H1 (cell line): ENCODE data around the gene BLOC1S4. TPM values are rescaled to one million over a fixed set of nuclear protein-coding genes. Genes with fewer than 3 reads are reported as not detected.

Source experiments
- CTCF ChIA-PET: fragments of 300-600 bp; sonication (Branson Sonifier 250); formaldehyde crosslinking; loops from one replicate; lab custom pipeline; 2021; ENCODE audit not compliant: partially characterized antibody; lab: Charles Lee
- POLR2A ChIA-PET: fragments of 300-600 bp; sonication (Branson Sonifier 250); formaldehyde crosslinking; loops from one replicate; lab custom pipeline; 2021; ENCODE audit warnings: inconsistent platforms; ENCODE audit not compliant: partially characterized antibody; lab: Charles Lee
- DNase-seq, 2 experiments: peaks; one replicate each; pipeline versions ENCODE4 v3.0.0 to v3.0.0-alpha.2; 2010 to 2022; ENCODE audit warnings: low spot score in 2 of 2, low read depth in 1 of 2, mixed read lengths in 1 of 2
- FAIRE-seq: peaks from 2 replicates; lab custom pipeline; 2011; peaks lifted over from hg19 to GRCh38; lab: Jason Lieb, UNC
- H2AFZ ChIP-seq: 2 replicates; pipeline ENCODE4 v1.8.1; 2012; ENCODE audit warnings: low read length, inconsistent platforms
- H2AK5ac ChIP-seq: 2 replicates; pipeline ENCODE4 v1.6.1; 2013; ENCODE audit warnings: low read depth, low read length
- H2BK120ac ChIP-seq: replicated peaks from 2 replicates; pipeline ENCODE3; 2013; ENCODE audit warnings: low read depth, low read length, inconsistent platforms
- H2BK12ac ChIP-seq: 2 replicates; pipeline ENCODE4 v1.6.1; 2013; ENCODE audit warnings: low read depth, low read length
- H2BK15ac ChIP-seq: 2 replicates; pipeline ENCODE4 v1.6.1; 2013; ENCODE audit warnings: low read length
- H2BK20ac ChIP-seq: 2 replicates; pipeline ENCODE4 v1.6.1; 2013; ENCODE audit warnings: low read length
- H2BK5ac ChIP-seq: 2 replicates; pipeline ENCODE4 v1.6.1; 2013; ENCODE audit warnings: low read depth, low read length
- H3K14ac ChIP-seq: 2 replicates; pipeline ENCODE4 v1.6.1; 2013; ENCODE audit warnings: inconsistent platforms; ENCODE audit not compliant: insufficient read length
- H3K18ac ChIP-seq: 2 replicates; pipeline ENCODE4 v1.6.1; 2013; ENCODE audit warnings: low read length; ENCODE audit errors: extremely low read depth
- H3K23ac ChIP-seq: 2 replicates; pipeline ENCODE4 v1.6.1; 2013; ENCODE audit warnings: inconsistent platforms; ENCODE audit not compliant: insufficient read length
- H3K23me2 ChIP-seq: 2 replicates; pipeline ENCODE4 v1.6.1; 2013; ENCODE audit warnings: low read depth, low read length
- H3K27ac ChIP-seq: 2 replicates; pipeline ENCODE4 v1.6.1; 2011; ENCODE audit warnings: low read depth, low read length, inconsistent platforms
- H3K27me3 ChIP-seq, 4 experiments: replicated peaks in 1 of 4; 1 replicate in 1 of 4; 2 replicates in 3 of 4; pipeline versions ENCODE4 v1.6.1 to v1.8.1; 2011 to 2013; ENCODE audit warnings: low read length in 3 of 4, mild to moderate bottlenecking in 3 of 4, inconsistent platforms in 2 of 4, mixed read lengths in 2 of 4, moderate library complexity in 1 of 4; ENCODE audit not compliant: control insufficient read depth in 3 of 4, insufficient read depth in 3 of 4; ENCODE audit errors: extremely low read depth in 1 of 4
- H3K36me3 ChIP-seq, 4 experiments: 2 replicates each; pipeline versions ENCODE4 v1.6.1 to v1.8.1; 2011 to 2013; ENCODE audit warnings: mild to moderate bottlenecking in 4 of 4, low read length in 3 of 4, moderate library complexity in 2 of 4, control low read depth in 1 of 4, inconsistent platforms in 1 of 4; ENCODE audit not compliant: insufficient read depth in 4 of 4, control insufficient read depth in 2 of 4
- H3K4ac ChIP-seq: replicated peaks from 2 replicates; pipeline ENCODE3; 2013; ENCODE audit warnings: low read length, low read depth, mixed read lengths, inconsistent platforms; ENCODE audit not compliant: insufficient read length
- H3K4me1 ChIP-seq, 4 experiments: replicated peaks in 1 of 4; 1 replicate in 1 of 4; 2 replicates in 3 of 4; pipeline versions ENCODE4 v1.6.1 to v1.8.1; 2011 to 2013; ENCODE audit warnings: low read length in 3 of 4, inconsistent platforms in 2 of 4, mixed read lengths in 1 of 4; ENCODE audit not compliant: insufficient read depth in 4 of 4, control insufficient read depth in 3 of 4
- H3K4me2 ChIP-seq, 2 experiments: 2 replicates each; pipeline versions ENCODE4 v1.6.1 to v1.8.1; 2011 to 2013; ENCODE audit warnings: low read depth in 2 of 2, low read length in 2 of 2, control low read depth in 1 of 2, inconsistent platforms in 1 of 2, mild to moderate bottlenecking in 1 of 2; ENCODE audit not compliant: insufficient read depth in 1 of 2
- H3K4me3 ChIP-seq, 4 experiments: fragments of 200-600, 300-600 bp in 1 of 4; sonication (generic), shearing (Covaris generic), sonication (Bioruptor Twin) in 1 of 4; 2 replicates each; pipeline versions ENCODE4 v1.5.1 to v1.8.1; 2011 to 2016; ENCODE audit warnings: low read length in 4 of 4, low read depth in 3 of 4, control low read depth in 2 of 4, inconsistent platforms in 2 of 4, mild to moderate bottlenecking in 2 of 4, mixed read lengths in 1 of 4, moderate library complexity in 1 of 4; ENCODE audit not compliant: insufficient read depth in 2 of 4; ENCODE audit errors: extremely low read depth in 1 of 4
- H3K56ac ChIP-seq: replicated peaks from 2 replicates; pipeline ENCODE3; 2013; ENCODE audit warnings: low read depth, mild to moderate bottlenecking, mixed read lengths, low read length, inconsistent platforms; ENCODE audit not compliant: insufficient read length
- H3K79me1 ChIP-seq: 2 replicates; pipeline ENCODE4 v1.6.1; 2013; ENCODE audit warnings: low read depth, low read length, control low read depth
- H3K79me2 ChIP-seq, 2 experiments: 2 replicates each; pipeline versions ENCODE4 v1.6.1 to v1.8.1; 2012 to 2013; ENCODE audit warnings: low read length in 2 of 2, mild to moderate bottlenecking in 2 of 2, inconsistent platforms in 1 of 2; ENCODE audit not compliant: insufficient read depth in 2 of 2, control insufficient read depth in 1 of 2
- H3K9ac ChIP-seq, 4 experiments: replicated peaks in 1 of 4; 1 replicate in 1 of 4; 2 replicates in 3 of 4; pipeline versions ENCODE4 v1.6.1 to v1.8.1; 2011 to 2013; ENCODE audit warnings: low read depth in 3 of 4, low read length in 3 of 4, control low read depth in 2 of 4, mild to moderate bottlenecking in 2 of 4, moderate library complexity in 2 of 4, inconsistent platforms in 1 of 4; ENCODE audit errors: extremely low read depth in 1 of 4
- H3K9me3 ChIP-seq, 2 experiments: 2 replicates each; pipeline versions ENCODE4 v1.6.1 to v1.8.1; 2012 to 2013; ENCODE audit warnings: mild to moderate bottlenecking in 2 of 2, moderate library complexity in 2 of 2, control low read depth in 1 of 2, inconsistent platforms in 1 of 2, low read depth in 1 of 2, low read length in 1 of 2, mixed read lengths in 1 of 2; ENCODE audit not compliant: insufficient read depth in 2 of 2
- H4K20me1 ChIP-seq, 2 experiments: replicated peaks in 1 of 2; 2 replicates each; pipeline versions ENCODE3 to v1.8.1; 2011 to 2013; ENCODE audit warnings: inconsistent platforms in 2 of 2, low read length in 2 of 2, mild to moderate bottlenecking in 1 of 2; ENCODE audit not compliant: insufficient read depth in 2 of 2, control insufficient read depth in 1 of 2
- H4K5ac ChIP-seq: 2 replicates; pipeline ENCODE4 v1.6.1; 2013; ENCODE audit warnings: low read length, low read depth, mixed read lengths, inconsistent platforms; ENCODE audit not compliant: insufficient read length
- H4K8ac ChIP-seq: 2 replicates; pipeline ENCODE4 v1.8.0; 2013; ENCODE audit warnings: mild to moderate bottlenecking, moderate library complexity, low read length, inconsistent platforms; ENCODE audit not compliant: insufficient read depth; ENCODE audit errors: extremely low read depth
- H4K91ac ChIP-seq: replicated peaks from 2 replicates; pipeline ENCODE3; 2013; ENCODE audit warnings: low read length, mixed read lengths, inconsistent platforms; ENCODE audit not compliant: insufficient read length
- BCL11A ChIP-seq, 2 experiments: IDR thresholded peaks; one replicate each; pipeline ENCODE4 v1.6.1; 2011; ENCODE audit warnings: low read depth in 2 of 2, low read length in 2 of 2, mild to moderate bottlenecking in 2 of 2
- CEBPB ChIP-seq: IDR thresholded peaks from 2 replicates; pipeline ENCODE4 v1.6.1; 2012; ENCODE audit warnings: low read depth, low read length
- CHD1 ChIP-seq: IDR thresholded peaks from 2 replicates; pipeline ENCODE4 v1.6.1; 2012; ENCODE audit warnings: low read depth, low read length, improper control_type of control experiment
- EGR1 ChIP-seq: IDR thresholded peaks from 2 replicates; pipeline ENCODE4 v1.6.1; 2011; ENCODE audit warnings: low read depth, low read length, borderline replicate concordance
- EZH2 ChIP-seq: fragments of 200-600 bp; sonication (generic); IDR thresholded peaks from 2 replicates; pipeline ENCODE4 v1.7.1; 2012; ENCODE audit warnings: low read depth, mild to moderate bottlenecking, moderate library complexity, low read length, inconsistent platforms; ENCODE audit not compliant: severe bottlenecking
- POU5F1 ChIP-seq: IDR thresholded peaks from 2 replicates; pipeline ENCODE4 v1.6.1; 2011; ENCODE audit warnings: low read depth, mild to moderate bottlenecking, low read length, moderate library complexity
- TAF7 ChIP-seq: optimal IDR thresholded peaks from 2 replicates; pipeline ENCODE3; 2011; ENCODE audit warnings: low read depth, mild to moderate bottlenecking, inconsistent platforms, low read length, moderate library complexity, borderline replicate concordance
- WGBS, 2 experiments: shearing (Covaris generic) in 1 of 2; methylation state at CpG; one replicate each; pipeline versions ENCODE4 v1.1.6 to v1.1.7; 2013 to 2015; ENCODE audit warnings: low lambda C conversion rate in 2 of 2, mixed read lengths in 2 of 2, inconsistent platforms in 1 of 2, low coverage in 1 of 2, missing lambda C conversion rate in 1 of 2; ENCODE audit not compliant: insufficient replicate concordance in 2 of 2, insufficient coverage in 1 of 2, insufficient read length in 1 of 2; ENCODE audit errors: extremely low coverage in 1 of 2, missing lambda C conversion rate in 1 of 2; 5-methylcytosine and 5-hydroxymethylcytosine counted together
- polyA plus RNA-seq, 7 experiments: library from polyadenylated mRNA; depleted of rRNA in 3 of 7; stranded (reverse) in 5 of 7; unstranded in 2 of 7; fragments of >200 nt in 5 of 7; fragments of 200-250 nt in 2 of 7; gene quantifications; 1 replicate in 5 of 7; 2 replicates in 1 of 7; 4 replicates in 1 of 7; pipeline versions ENCODE4 v1.2.1 to v1.2.3, GENCODE V29; 2011 to 2013; ENCODE audit warnings: missing spikeins in 2 of 7, mixed read lengths in 2 of 7
- total RNA-seq: library from RNA; stranded (reverse); fragmentation: NEBNext Ultra II Directional; extraction: Animal tissue kit (Norgen Biotek cat#: 25700); gene quantifications from 2 replicates; pipeline ENCODE4 v1.2.1, GENCODE V29; 2021

Gene BLOC1S4
- total and polyA plus RNA-seq, 2 of the 8 experiments (the other 6 are each of a cell fraction or from before 2014, with no cell fraction given) = 19.1 to 27.8 TPM

DNA sequence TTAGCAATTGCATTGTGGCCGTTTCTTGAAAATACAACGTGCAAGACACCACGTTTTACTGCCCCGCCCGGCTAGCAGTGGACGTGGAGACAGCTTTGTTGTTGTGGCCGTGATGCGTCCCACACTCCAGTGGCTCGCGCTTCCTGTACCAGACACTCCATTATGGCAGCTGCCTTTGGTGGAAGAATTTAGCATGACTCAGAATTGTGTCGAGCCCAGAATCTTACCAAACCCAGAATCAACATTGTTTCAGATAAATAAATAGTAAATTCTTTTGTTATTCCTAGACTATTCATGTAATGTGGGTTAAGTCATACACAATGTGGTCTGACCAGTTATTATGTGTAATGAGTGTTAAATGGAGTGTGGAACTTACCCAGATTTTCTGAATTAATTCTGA is 47.6 kb upstream of the BLOC1S4 start:
- Histone ChIP-seq H2BK20ac (no peak overlapping the region), H4K91ac (no peak overlapping the region), H3K4me1 (0 out of 7 replicates have a peak, but pooled peaks cover 0 to under 1% (median 0%) of the 10 kb centered on the region in 4 experiments), H2AK5ac (no peak overlapping the region), H3K4me3 (no peak overlapping the region), H3K14ac (no peak overlapping the region), H2AFZ (no peak overlapping the region), H2BK5ac (no peak overlapping the region), H3K23ac (no peak overlapping the region), H3K27ac (no peak overlapping the region), H3K23me2 (no peaks in the 10 kb centered on the region), H3K4ac (no peak overlapping the region), H3K9me3 (peaks cover 0 to 6% of the 10 kb centered on the region in 2 experiments; a peak in 1 of 4 replicates), H2BK12ac (no peak overlapping the region), H3K79me2 (no peaks in the 10 kb centered on the region), H3K4me2 (no peak overlapping the region), H3K27me3 (no peaks in the 10 kb centered on the region; a peak in 1 of 7 replicates), H4K20me1 (peaks cover 0 to 8% of the 10 kb centered on the region in 2 experiments), H3K56ac (no peak overlapping the region), H4K8ac (no peak overlapping the region), H2BK15ac (no peak overlapping the region), H3K9ac (no peak overlapping the region), H3K18ac (no peak overlapping the region), H3K36me3 (no peaks in the 10 kb centered on the region), H2BK120ac (no peak overlapping the region), H3K79me1 (0 out of 2 replicates have a peak, but pooled peaks cover 2% of the 10 kb centered on the region), H4K5ac (no peak overlapping the region)
- FAIRE-seq = no peak
- TF ChIP-seq CHD1 (no peak), TAF7 (no peak), EZH2 (no peak), EGR1 (no peak), CEBPB (no peak), BCL11A (IDR thresholded peaks at IDR 0.05; ENCODE audit: low read depth in 2 of 2, low read length in 2 of 2) (no peak), POU5F1 (no peak)
- WGBS, 2 experiments = 87% methylated on average over 11 of the region's 11 CpGs; no CpG with 5 or more reads in 1 of the 2 experiments
- CTCF ChIA-PET = interaction anchor here (0.6 to 0.8 kb wide), 3 partner anchors 12 to 706 kb away, joined by 3 read pairs; no protein-coding TSS in a partner anchor
- POLR2A ChIA-PET = no interaction called here
- no peak for DNase-seq
